Progenitor cell of endocrine pancreas (in vitro differentiated cells): ENCODE data around the gene KLF7. TPM values are rescaled to one million over a fixed set of nuclear protein-coding genes. Genes with fewer than 3 reads are reported as not detected.
A peak's percentile ranks its signal among the peaks of the same experiment; 100 is the strongest.

Experiments used
- DNase-seq: peaks from one replicate; pipeline ENCODE4 v3.0.0; 2021; ENCODE audit warnings: low spot score; ENCODE audit not compliant: unreplicated experiment
- H3K27ac Mint-ChIP-seq: 2 replicates; pipeline ENCODE4 v1.8.0; 2021; ENCODE audit warnings: mild to moderate bottlenecking, moderate library complexity, mixed read lengths
- H3K27me3 Mint-ChIP-seq: 2 replicates; pipeline ENCODE4 v1.8.0; 2021; ENCODE audit warnings: mixed read lengths
- H3K36me3 Mint-ChIP-seq: 2 replicates; pipeline ENCODE4 v1.8.0; 2022; ENCODE audit warnings: mixed read lengths; ENCODE audit not compliant: insufficient read depth
- H3K4me1 Mint-ChIP-seq: 2 replicates; pipeline ENCODE4 v1.8.0; 2021; ENCODE audit warnings: low read depth, mixed read lengths
- H3K4me3 Mint-ChIP-seq: 2 replicates; pipeline ENCODE4 v1.8.0; 2021; ENCODE audit warnings: low read depth, mild to moderate bottlenecking, moderate library complexity, mixed read lengths
- H3K9me3 Mint-ChIP-seq: 2 replicates; pipeline ENCODE4 v1.8.0; 2021; ENCODE audit warnings: low read depth, mixed read lengths
- total RNA-seq: library from RNA; stranded (reverse); gene quantifications from 2 replicates; pipeline ENCODE4 v1.2.1, GENCODE V29; 2021
- TF ChIP-seq, protein P1 (sequence below): fragments of 200-600 bp; sonication (generic); IDR thresholded peaks from one replicate; pipeline ENCODE4 v1.5.0; 2021; ENCODE audit warnings: antibody characterized with exemption, mild to moderate bottlenecking; ENCODE audit not compliant: unreplicated experiment

Gene KLF7
- total RNA-seq, 1 donor from 2014 or later: 26.6 TPM

DNA sequence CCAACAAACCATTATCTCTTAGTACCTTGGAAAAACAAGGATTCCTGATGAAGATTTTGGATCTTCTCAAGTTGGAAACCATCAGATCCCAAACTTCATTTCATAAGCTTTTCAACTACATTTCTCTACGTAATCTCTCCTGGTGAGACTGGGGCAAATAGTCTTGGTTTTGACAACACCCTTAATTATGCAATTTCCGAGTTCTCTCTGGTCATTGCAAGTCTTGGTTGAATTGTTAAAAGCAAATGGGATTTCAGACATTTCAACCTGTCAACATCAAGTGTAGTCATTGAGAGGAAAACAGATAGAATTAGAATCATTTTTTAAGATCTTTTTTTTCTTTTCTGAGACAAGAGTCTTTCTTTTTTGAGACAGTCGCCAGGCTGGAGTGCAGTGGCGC is 26.2 kb downstream of the KLF7 start:
- no peak for DNase-seq
- no peaks in the 10 kb centered on the region for H3K9me3 Mint-ChIP-seq
- peaks cover 4% of the 10 kb centered on the region for H3K36me3 Mint-ChIP-seq
- TF ChIP-seq, protein P1, sequence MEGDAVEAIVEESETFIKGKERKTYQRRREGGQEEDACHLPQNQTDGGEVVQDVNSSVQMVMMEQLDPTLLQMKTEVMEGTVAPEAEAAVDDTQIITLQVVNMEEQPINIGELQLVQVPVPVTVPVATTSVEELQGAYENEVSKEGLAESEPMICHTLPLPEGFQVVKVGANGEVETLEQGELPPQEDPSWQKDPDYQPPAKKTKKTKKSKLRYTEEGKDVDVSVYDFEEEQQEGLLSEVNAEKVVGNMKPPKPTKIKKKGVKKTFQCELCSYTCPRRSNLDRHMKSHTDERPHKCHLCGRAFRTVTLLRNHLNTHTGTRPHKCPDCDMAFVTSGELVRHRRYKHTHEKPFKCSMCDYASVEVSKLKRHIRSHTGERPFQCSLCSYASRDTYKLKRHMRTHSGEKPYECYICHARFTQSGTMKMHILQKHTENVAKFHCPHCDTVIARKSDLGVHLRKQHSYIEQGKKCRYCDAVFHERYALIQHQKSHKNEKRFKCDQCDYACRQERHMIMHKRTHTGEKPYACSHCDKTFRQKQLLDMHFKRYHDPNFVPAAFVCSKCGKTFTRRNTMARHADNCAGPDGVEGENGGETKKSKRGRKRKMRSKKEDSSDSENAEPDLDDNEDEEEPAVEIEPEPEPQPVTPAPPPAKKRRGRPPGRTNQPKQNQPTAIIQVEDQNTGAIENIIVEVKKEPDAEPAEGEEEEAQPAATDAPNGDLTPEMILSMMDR: no peak
- no peak overlapping the region for H3K27ac Mint-ChIP-seq
- no peaks in the 10 kb centered on the region for H3K27me3 Mint-ChIP-seq
- peaks cover 39% of the 10 kb centered on the region for H3K4me1 Mint-ChIP-seq
- no peak overlapping the region for H3K4me3 Mint-ChIP-seq

DNA sequence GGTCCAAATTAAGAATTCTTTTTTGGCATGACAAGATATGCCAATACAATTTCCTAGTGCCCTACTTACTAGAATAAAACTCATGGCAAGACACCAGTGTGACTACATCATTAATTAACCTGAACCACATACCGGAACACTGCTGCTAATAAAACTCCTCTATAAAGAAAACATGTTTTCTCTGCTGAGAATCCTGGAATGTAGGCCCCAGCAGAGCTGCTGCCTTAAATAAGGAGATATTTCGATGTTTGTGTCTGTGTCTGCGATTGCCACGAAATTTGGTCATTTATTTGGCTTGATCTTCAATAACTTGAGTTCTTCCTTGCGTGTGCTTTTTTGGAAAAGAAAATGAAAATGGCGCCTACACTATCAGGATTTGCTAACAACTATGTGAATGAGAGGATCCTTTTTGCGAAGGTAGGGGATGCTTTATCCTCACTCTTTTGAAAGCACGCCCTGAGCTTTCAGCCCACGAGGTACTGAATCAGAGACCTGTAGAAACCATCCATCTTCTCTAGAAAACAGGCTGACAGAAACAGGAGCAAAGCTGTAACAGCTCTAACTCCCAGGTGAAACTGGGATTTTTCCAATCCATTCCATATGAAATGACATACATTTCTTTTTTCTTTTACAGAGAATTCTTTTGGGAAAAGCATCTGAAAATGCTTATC is 27.0 kb downstream of the KLF7 start:
- no peak for DNase-seq
- H3K27me3 Mint-ChIP-seq: no peaks in the 10 kb centered on the region
- no peaks in the 10 kb centered on the region for H3K9me3 Mint-ChIP-seq
- H3K4me1 Mint-ChIP-seq: peaks cover 39% of the 10 kb centered on the region
- H3K27ac Mint-ChIP-seq: no peak overlapping the region
- H3K4me3 Mint-ChIP-seq: no peak overlapping the region
- H3K36me3 Mint-ChIP-seq: peaks cover 4% of the 10 kb centered on the region
- TF ChIP-seq, protein P1: no peak

DNA sequence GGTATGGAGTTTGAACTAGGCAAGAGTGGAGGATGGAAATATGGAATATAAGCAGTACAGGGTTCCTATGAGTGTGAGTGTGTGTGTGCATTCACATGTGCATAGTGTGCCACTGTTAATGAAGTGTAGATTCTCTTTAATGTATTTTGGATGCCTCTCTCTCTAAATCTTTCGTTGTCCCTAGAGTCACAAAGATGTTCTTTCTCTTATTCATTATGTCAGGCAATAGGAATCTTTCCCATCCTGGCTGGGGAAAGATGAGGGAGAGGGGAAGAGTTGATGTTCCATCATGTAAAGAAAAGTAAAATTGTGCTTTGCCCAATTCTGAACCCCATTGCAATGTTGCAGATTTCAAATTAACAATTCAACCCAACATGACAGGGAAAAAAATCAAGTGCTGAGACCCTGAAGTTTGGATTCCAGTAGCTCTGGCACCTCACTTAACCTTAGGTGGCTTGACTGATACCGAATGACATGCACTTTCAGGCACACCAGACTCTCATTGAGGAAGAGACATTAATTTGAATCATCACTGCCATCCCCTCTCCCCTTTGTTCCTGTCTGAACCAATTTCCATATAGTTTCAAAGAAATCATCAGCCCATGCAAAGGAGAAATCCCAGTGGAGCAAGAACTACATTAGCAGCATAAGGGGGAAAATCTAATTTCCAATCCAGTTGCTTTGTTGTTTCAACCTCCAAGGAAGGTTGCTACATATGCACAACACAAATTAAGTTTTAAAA is 28.0 kb downstream of the KLF7 start:
- Mint-ChIP-seq H3K9me3 (no peaks in the 10 kb centered on the region), H3K27ac (no peak overlapping the region), H3K27me3 (no peaks in the 10 kb centered on the region), H3K4me1 (peaks cover 35% of the 10 kb centered on the region), H3K36me3 (peaks cover 4% of the 10 kb centered on the region), H3K4me3 (no peak overlapping the region)
- no peak for DNase-seq
- TF ChIP-seq, protein P1: no peak

DNA sequence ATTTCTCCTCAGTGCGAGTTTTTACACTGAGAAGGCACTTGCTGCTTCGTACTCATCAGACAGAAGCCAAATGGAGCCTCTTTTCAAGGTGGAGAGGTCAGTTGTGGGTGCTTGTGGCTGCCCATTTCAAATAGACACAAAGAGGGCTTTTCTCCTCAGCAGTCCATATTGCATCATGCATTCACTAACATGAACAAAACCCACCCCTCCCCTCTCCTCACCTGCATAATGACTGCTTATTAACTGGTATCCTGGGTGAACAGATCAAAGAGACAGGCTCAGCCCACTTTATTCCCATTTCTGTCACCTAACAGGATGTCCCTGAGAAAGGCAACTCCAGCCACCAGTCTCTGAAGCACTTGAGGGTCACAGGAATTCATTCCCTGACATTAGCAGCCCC is 28.9 kb downstream of the KLF7 start:
- H3K27ac Mint-ChIP-seq: peak overlapping the region; percentile 22
- H3K36me3 Mint-ChIP-seq: peaks cover 4% of the 10 kb centered on the region
- no peak for DNase-seq
- H3K4me1 Mint-ChIP-seq: peaks cover 26% of the 10 kb centered on the region
- no peaks in the 10 kb centered on the region for H3K27me3 Mint-ChIP-seq
- H3K9me3 Mint-ChIP-seq: no peaks in the 10 kb centered on the region
- TF ChIP-seq, protein P1: no peak
- H3K4me3 Mint-ChIP-seq: no peak overlapping the region

DNA sequence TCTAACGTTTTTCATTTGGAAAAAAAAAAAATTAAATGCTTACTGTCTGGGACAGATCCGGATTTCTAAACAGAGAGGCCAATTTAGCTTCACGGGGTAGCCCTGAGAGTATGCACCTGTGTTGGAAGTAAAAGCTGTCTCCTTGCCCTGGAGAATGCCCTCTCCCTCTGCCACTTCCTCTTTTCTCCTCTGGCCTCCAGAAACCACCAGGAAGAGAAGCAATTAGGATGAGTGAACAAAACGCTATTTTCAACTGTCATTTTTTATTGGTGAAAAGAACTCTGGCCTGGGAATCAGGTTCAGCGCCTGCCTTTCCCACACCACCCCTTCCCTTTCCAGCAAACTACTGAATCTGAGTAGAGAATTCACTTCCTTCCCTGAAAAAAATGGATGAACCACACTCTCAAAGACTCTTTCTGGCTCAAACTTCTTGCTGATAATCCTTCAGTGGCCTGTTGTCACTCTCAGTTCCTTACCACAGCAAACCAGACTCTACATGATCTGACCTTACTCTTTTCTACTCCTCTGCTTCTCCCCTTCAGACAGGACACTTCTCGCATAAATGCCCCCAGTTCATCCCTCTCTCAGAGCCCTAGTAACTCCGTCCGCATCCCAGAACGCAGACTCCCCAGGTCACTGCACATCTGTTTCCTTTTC is 29.8 kb downstream of the KLF7 start:
- Mint-ChIP-seq H3K27me3 (no peaks in the 10 kb centered on the region), H3K9me3 (peaks cover 3% of the 10 kb centered on the region), H3K36me3 (peaks cover 6% of the 10 kb centered on the region), H3K4me3 (no peak overlapping the region), H3K4me1 (peaks cover 25% of the 10 kb centered on the region), H3K27ac (no peak overlapping the region)
- no peak for DNase-seq
- TF ChIP-seq, protein P1: no peak
